RWPE2 (cell line): ENCODE measurements around the gene LTC4S.

Source experiments
- ATAC-seq: fragments of 200-7000 bp; cut with Tn5 transposase; 3 replicates; pipeline ENCODE4 v1.9.1; 2021; ENCODE audit warnings: low read depth
- DNase-seq: peaks from one replicate; pipeline ENCODE4 v3.0.0-alpha.2; 2020; ENCODE audit warnings: low spot score
- H3K27ac ChIP-seq: fragments of 450-650 bp; 2 replicates; pipeline ENCODE4 v1.5.1; 2017; ENCODE audit warnings: mild to moderate bottlenecking; ENCODE audit not compliant: poor library complexity, severe bottlenecking
- H3K27me3 ChIP-seq: fragments of 250-450 bp; sonication (Bioruptor Pico); 2 replicates; pipeline ENCODE4 v1.5.1; 2021; ENCODE audit warnings: mild to moderate bottlenecking, moderate library complexity; ENCODE audit not compliant: insufficient read depth, poor library complexity, severe bottlenecking
- H3K36me3 ChIP-seq: fragments of 250-450 bp; sonication (Bioruptor Pico); 2 replicates; pipeline ENCODE4 v1.5.1; 2020; ENCODE audit warnings: low read depth, mild to moderate bottlenecking, moderate library complexity
- H3K4me1 ChIP-seq: fragments of 250-450 bp; sonication (Bioruptor Pico); 2 replicates; pipeline ENCODE4 v1.5.1; 2021; ENCODE audit warnings: mild to moderate bottlenecking, moderate library complexity; ENCODE audit not compliant: insufficient read depth, poor library complexity, severe bottlenecking
- H3K4me3 ChIP-seq: fragments of 250-450 bp; sonication (Bioruptor Pico); 2 replicates; pipeline ENCODE4 v1.5.1; 2021; ENCODE audit warnings: mild to moderate bottlenecking, moderate library complexity; ENCODE audit not compliant: severe bottlenecking
- H3K9me3 ChIP-seq: fragments of 250-450 bp; sonication (Bioruptor Pico); 2 replicates; pipeline ENCODE4 v1.5.1; 2021; ENCODE audit warnings: mild to moderate bottlenecking, moderate library complexity; ENCODE audit not compliant: severe bottlenecking
- CTCF ChIP-seq: fragments of 450-650 bp; IDR thresholded peaks from one replicate; pipeline ENCODE4 v1.5.1; 2017; ENCODE audit warnings: mild to moderate bottlenecking, moderate library complexity; ENCODE audit not compliant: poor library complexity, severe bottlenecking

The LTC4S gene

GRCh38 chr5:179817890-179818745 lies 24.3 kb downstream of the LTC4S start:
- Histone ChIP-seq H3K36me3 (peaks cover 30% of the 10 kb centered on the region), H3K9me3 (no peaks in the 10 kb centered on the region), H3K27ac (peak overlapping the region; percentile 68), H3K4me1 (peaks cover 25% of the 10 kb centered on the region), H3K4me3 (no peak overlapping the region), H3K27me3 (no peaks in the 10 kb centered on the region)
- TF ChIP-seq CTCF: no peak
- DNase-seq (peak; percentile 66), ATAC-seq (no peak)

GRCh38 chr5:179818746-179819295 lies 25.0 kb downstream of the LTC4S start:
- Histone ChIP-seq H3K27me3 (no peaks in the 10 kb centered on the region), H3K4me3 (no peak overlapping the region), H3K4me1 (peaks cover 25% of the 10 kb centered on the region), H3K27ac (peak overlapping the region; percentile 68), H3K9me3 (no peaks in the 10 kb centered on the region), H3K36me3 (peaks cover 30% of the 10 kb centered on the region)
- peak; percentile 50 for ATAC-seq
- peak; percentile 98 for DNase-seq
- TF ChIP-seq CTCF: no peak

- peaks cover 25% of the 10 kb centered on the region for H3K4me1 ChIP-seq
- no peaks in the 10 kb centered on the region for H3K9me3 ChIP-seq
- TF ChIP-seq CTCF: no peak
- peaks cover 30% of the 10 kb centered on the region for H3K36me3 ChIP-seq
- peak overlapping the region; percentile 68 for H3K27ac ChIP-seq
- no peaks in the 10 kb centered on the region for H3K27me3 ChIP-seq
- DNase-seq (peak; percentile 87), ATAC-seq (peak; percentile 20)
- H3K4me3 ChIP-seq: no peak overlapping the region
Measured at GRCh38 chr5:179819296-179820126, 25.7 kb downstream of the LTC4S start.

GRCh38 chr5:179820127-179820482 lies 26.3 kb downstream of the LTC4S start:
- Histone ChIP-seq H3K27me3 (no peaks in the 10 kb centered on the region), H3K36me3 (peaks cover 31% of the 10 kb centered on the region), H3K4me3 (no peak overlapping the region), H3K27ac (peak overlapping the region; percentile 68), H3K4me1 (peaks cover 25% of the 10 kb centered on the region), H3K9me3 (no peaks in the 10 kb centered on the region)
- DNase-seq (peak; percentile 73), ATAC-seq (no peak)
- no peak for TF ChIP-seq CTCF
